GM12864 (cell line): Measurements from ENCODE around the gene LIPA.

Experiments used
- DNase-seq: peaks from one replicate; pipeline ENCODE4 v3.0.0-alpha.2; 2011; ENCODE audit warnings: low read depth
- H3K4me3 ChIP-seq: 2 replicates; pipeline ENCODE4 v1.5.1; 2011; ENCODE audit warnings: mild to moderate bottlenecking, low read depth, low read length, control low read depth
- CTCF ChIP-seq: IDR thresholded peaks from 2 replicates; pipeline ENCODE4 v1.5.1; 2011; ENCODE audit warnings: low read depth, mild to moderate bottlenecking, moderate library complexity, low read length, control low read depth, inconsistent platforms; ENCODE audit errors: missing control alignments

LIPA gene

GRCh38 chr10:89251409-89252224, at the start of gene LIPA:
Gene LIPA (minus strand): TSS chr10:89251775. CDS start chr10:89247648, 4,127 bp downstream.
- peak; percentile 95 for DNase-seq
- no peak for TF ChIP-seq CTCF
- peak within 1 kb of the TSS; percentile 78 for H3K4me3 ChIP-seq

- H3K4me3 ChIP-seq, result peak overlapping the region; percentile 55; the same call in 1 of the 2 replicates
- no peak for DNase-seq
- TF ChIP-seq CTCF, result no peak
Measured at GRCh38 chr10:89301232-89301631, 49.7 kb upstream of the LIPA start.

- no peak for TF ChIP-seq CTCF
- no peak for DNase-seq
- H3K4me3 ChIP-seq, result no peak overlapping the region
Measured at GRCh38 chr10:89299031-89299430, 47.5 kb upstream of the LIPA start.

- no peak overlapping the region for H3K4me3 ChIP-seq
- no peak for TF ChIP-seq CTCF
- DNase-seq, result no peak
Measured at GRCh38 chr10:89297791-89298190, 46.2 kb upstream of the LIPA start.

GRCh38 chr10:89297356-89297755, 45.8 kb upstream of the LIPA start:
- H3K4me3 ChIP-seq, result no peak overlapping the region
- no peak for TF ChIP-seq CTCF

GRCh38 chr10:89296220-89296648, 44.7 kb upstream of the LIPA start:
- H3K4me3 ChIP-seq, result no peak overlapping the region
- DNase-seq, result peak; percentile 8
- no peak for TF ChIP-seq CTCF

More at GRCh38 chr10:89297356-89297755, 45.8 kb upstream of the LIPA start:
- no peak for DNase-seq

GRCh38 chr10:89295597-89295996, 44.0 kb upstream of the LIPA start:
- DNase-seq, result no peak
- no peak for TF ChIP-seq CTCF
- H3K4me3 ChIP-seq, result no peak overlapping the region
